ENCODE measurements around the gene GPR4. TPM values are rescaled to one million over a fixed set of nuclear protein-coding genes. Genes with fewer than 3 reads are reported as not detected.
A peak's percentile ranks its signal among the peaks of the same experiment; 100 is the strongest.

The GPR4 gene
- total RNA-seq, 4 donors from 2014 or later, result 0.27 to 1.4 (median 0.43) TPM

DNA sequence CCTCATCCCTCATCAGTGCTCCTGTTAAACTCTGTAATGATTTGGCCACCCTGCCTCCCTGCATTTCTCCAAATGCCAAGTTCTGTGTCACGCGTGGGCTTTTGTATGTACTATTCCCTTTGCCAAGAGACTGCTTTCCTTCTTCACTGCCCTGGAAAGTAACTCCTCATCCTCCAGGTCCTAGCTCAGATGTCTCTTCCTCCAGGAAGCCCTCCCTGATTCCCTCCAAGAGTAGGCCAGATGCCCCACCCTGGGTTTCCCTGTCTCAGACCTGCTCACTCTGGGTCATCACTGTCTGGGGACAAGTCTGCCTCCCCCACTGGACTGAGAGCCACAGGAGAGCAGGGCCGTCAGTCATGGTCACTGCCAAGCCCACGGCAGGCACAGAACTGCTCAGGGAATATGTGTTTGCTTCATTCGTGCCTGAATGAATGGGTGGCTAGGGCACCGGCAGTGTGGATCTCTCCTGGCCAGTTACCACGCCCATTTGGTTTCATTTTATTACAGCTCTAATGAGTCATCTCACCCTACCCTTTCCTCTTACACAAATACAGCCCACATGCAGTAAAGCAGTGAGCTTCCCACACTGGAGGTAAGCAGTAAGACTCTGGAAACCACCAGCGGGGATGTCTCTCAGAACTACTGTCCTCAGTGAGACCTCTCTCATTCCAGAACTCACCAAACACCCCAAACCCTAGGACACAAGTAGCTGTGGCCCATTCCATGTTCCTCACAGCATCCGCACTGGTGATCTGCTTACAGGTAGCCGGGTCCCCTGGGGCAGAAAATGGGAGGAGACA lies 12.1 kb upstream of the GPR4 start:
- in situ Hi-C loops (cut with MboI; ENCODE audit: low pct_ligation_motif_present in 1 of 4, low pct_unique_long_range_greater_than_20kb in 1 of 4, low sequenced_read_pairs in 3 of 4) (no loop called here), intact Hi-C loops (cut with DNase I; ENCODE audit: low total_unique reads) (no loop called here)
- no peak overlapping the region for H3K4me3 ChIP-seq
- peaks cover 3 to 24% (median 16%) of the 10 kb centered on the region in 4 donors for H3K4me1 ChIP-seq
- no peaks in the 10 kb centered on the region for H3K9me3 ChIP-seq
- H3K27ac ChIP-seq, result peak overlapping the region; percentile 75 to 89 (median 86)
- peaks cover 0 to 25% (median 2%) of the 10 kb centered on the region in 4 donors for H3K36me3 ChIP-seq
- no peaks in the 10 kb centered on the region for H3K27me3 ChIP-seq
- peak; percentile 73 for DNase-seq
- TF ChIP-seq POLR2A (IDR thresholded peaks at IDR 0.05) (peak; percentile 76), EP300 (IDR thresholded peaks at IDR 0.05; ENCODE audit: low read depth) (no peak), POLR2AphosphoS5 (IDR thresholded peaks at IDR 0.05) (peak; percentile 81 to 90 (median 89))
- TF ChIP-seq, protein P1, sequence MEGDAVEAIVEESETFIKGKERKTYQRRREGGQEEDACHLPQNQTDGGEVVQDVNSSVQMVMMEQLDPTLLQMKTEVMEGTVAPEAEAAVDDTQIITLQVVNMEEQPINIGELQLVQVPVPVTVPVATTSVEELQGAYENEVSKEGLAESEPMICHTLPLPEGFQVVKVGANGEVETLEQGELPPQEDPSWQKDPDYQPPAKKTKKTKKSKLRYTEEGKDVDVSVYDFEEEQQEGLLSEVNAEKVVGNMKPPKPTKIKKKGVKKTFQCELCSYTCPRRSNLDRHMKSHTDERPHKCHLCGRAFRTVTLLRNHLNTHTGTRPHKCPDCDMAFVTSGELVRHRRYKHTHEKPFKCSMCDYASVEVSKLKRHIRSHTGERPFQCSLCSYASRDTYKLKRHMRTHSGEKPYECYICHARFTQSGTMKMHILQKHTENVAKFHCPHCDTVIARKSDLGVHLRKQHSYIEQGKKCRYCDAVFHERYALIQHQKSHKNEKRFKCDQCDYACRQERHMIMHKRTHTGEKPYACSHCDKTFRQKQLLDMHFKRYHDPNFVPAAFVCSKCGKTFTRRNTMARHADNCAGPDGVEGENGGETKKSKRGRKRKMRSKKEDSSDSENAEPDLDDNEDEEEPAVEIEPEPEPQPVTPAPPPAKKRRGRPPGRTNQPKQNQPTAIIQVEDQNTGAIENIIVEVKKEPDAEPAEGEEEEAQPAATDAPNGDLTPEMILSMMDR (IDR thresholded peaks at IDR 0.05), result no peak
- 37 to 48% methylated on average over 4 to 10 of the region's 10 CpGs for WGBS, 2 donors (ENCODE audit: low coverage in 1 of 2)

DNA sequence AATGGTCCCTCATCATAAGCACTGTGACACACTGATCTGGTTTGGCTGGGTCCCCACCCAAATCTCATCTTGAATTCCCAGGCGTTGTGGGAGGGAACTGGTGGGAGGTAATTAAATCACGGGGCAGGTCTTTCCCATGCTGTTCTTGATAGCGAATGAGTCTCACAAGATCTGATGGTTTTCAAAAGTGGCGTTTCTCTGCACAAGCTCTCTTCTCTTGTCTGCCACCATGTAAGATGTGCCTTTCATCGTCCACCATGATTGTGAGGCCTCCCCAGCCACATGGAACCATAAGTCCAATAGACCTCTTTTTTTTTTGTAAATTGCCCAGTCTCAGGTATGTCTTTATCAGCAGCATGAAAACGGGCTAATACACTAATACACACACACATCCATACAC lies 6.9 kb upstream of the GPR4 start:
- Histone ChIP-seq H3K4me3 (no peak overlapping the region), H3K9me3 (no peaks in the 10 kb centered on the region), H3K36me3 (peaks cover 0 to 16% (median 2%) of the 10 kb centered on the region in 4 donors), H3K27me3 (peaks cover 2% of the 10 kb centered on the region), H3K27ac (no peak overlapping the region), H3K4me1 (peaks cover 5 to 15% (median 10%) of the 10 kb centered on the region in 4 donors)
- 94 to 100% methylated on average over 2 to 6 of the region's 6 CpGs for WGBS, 2 donors (ENCODE audit: low coverage in 1 of 2)
- intact Hi-C loops (cut with DNase I; ENCODE audit: low total_unique reads) (no loop called here), in situ Hi-C loops (cut with MboI; ENCODE audit: low pct_ligation_motif_present in 1 of 4, low pct_unique_long_range_greater_than_20kb in 1 of 4, low sequenced_read_pairs in 3 of 4) (no loop called here)
- no peak for TF ChIP-seq EP300 (IDR thresholded peaks at IDR 0.05; ENCODE audit: low read depth)
- TF ChIP-seq POLR2AphosphoS5 (IDR thresholded peaks at IDR 0.05), result no peak
- TF ChIP-seq POLR2A (IDR thresholded peaks at IDR 0.05), result no peak
- TF ChIP-seq, protein P1 (IDR thresholded peaks at IDR 0.05), result no peak
- no peak for DNase-seq

- TF ChIP-seq, protein P1 (IDR thresholded peaks at IDR 0.05), result peak; percentile 88 to 93 (median 90)
- TF ChIP-seq POLR2A (IDR thresholded peaks at IDR 0.05), result no peak
- H3K4me3 ChIP-seq, result no peak overlapping the region
- 18% methylated on average over 25 of the region's 28 CpGs; no CpG with 5 or more reads in 1 of the 2 donors for WGBS, 2 donors (ENCODE audit: low coverage in 1 of 2)
- H3K27ac ChIP-seq, result no peak overlapping the region
- in situ Hi-C loops (cut with MboI; ENCODE audit: low pct_ligation_motif_present in 1 of 4, low pct_unique_long_range_greater_than_20kb in 1 of 4, low sequenced_read_pairs in 3 of 4), result no loop called here
- DNase-seq, result peak; percentile 77
- peaks cover 5 to 8% (median 8%) of the 10 kb centered on the region in 4 donors for H3K4me1 ChIP-seq
- intact Hi-C loops (cut with DNase I; ENCODE audit: low total_unique reads), result loop anchor here (2.0 kb wide), 1 partner anchor 35 kb away; no protein-coding TSS in a partner anchor
- H3K9me3 ChIP-seq, result no peaks in the 10 kb centered on the region
- peaks cover 18% of the 10 kb centered on the region for H3K27me3 ChIP-seq
- H3K36me3 ChIP-seq, result peaks cover 0 to 6% (median 0%) of the 10 kb centered on the region in 4 donors
Observed at GRCh38 chr19:45607071-45608029, 5.3 kb upstream of the GPR4 start.

- in situ Hi-C loops (cut with MboI; ENCODE audit: low pct_ligation_motif_present in 1 of 4, low pct_unique_long_range_greater_than_20kb in 1 of 4, low sequenced_read_pairs in 3 of 4) (no loop called here), intact Hi-C loops (cut with DNase I; ENCODE audit: low total_unique reads) (no loop called here)
- Histone ChIP-seq H3K27me3 (peaks cover 80% of the 10 kb centered on the region), H3K27ac (peak overlapping the region in 3 of 4 donors; percentile 10 to 29 (median 28)), H3K9me3 (no peaks in the 10 kb centered on the region), H3K4me3 (peak overlapping the region in 2 of 4 donors; percentile 7 to 24), H3K36me3 (no peaks in the 10 kb centered on the region), H3K4me1 (peaks cover 0 to 16% (median 2%) of the 10 kb centered on the region in 4 donors)
- WGBS, 2 donors (ENCODE audit: low coverage in 1 of 2), result 7 to 37% methylated on average over 3 to 10 of the region's 10 CpGs
- no peak for DNase-seq
- TF ChIP-seq EP300 (IDR thresholded peaks at IDR 0.05; ENCODE audit: low read depth) (no peak), POLR2AphosphoS5 (IDR thresholded peaks at IDR 0.05) (no peak), POLR2A (IDR thresholded peaks at IDR 0.05) (no peak)
- TF ChIP-seq, protein P1 (IDR thresholded peaks at IDR 0.05), result no peak
Observed at GRCh38 chr19:45601115-45601514, 897 bp downstream of the GPR4 start.
